K562 (cell line): ENCODE results near the gene DNASE1L1. TPM values are rescaled to one million over a fixed set of nuclear protein-coding genes. Genes with fewer than 3 reads are reported as not detected.

Experiments used
- CBFA2T3 ChIP-seq: fragments of 450-650 bp; IDR thresholded peaks from 2 replicates; pipeline ENCODE4 v1.6.1; 2017
- FOXJ2 ChIP-seq: fragments of 200-800 bp; sonication (Bioruptor generic); IDR thresholded peaks from 2 replicates; pipeline ENCODE4 v1.6.1; 2016; ENCODE audit warnings: missing genetic modification characterization, missing compliant biosample characterization
- MAZ ChIP-seq, 2 experiments: fragments of 450-650 bp in 1 of 2; sonication (generic) in 1 of 2; formaldehyde crosslinking; IDR thresholded peaks in 1 of 2; conservative IDR thresholded peaks in 1 of 2; 2 replicates each; pipeline versions ENCODE4 v1.4.0 to v1.5.0; 2020; ENCODE audit warnings: mild to moderate bottlenecking in 1 of 2, missing genetic modification reagents in 1 of 2
- NRF1 ChIP-seq, 2 experiments: fragments of 450-650 bp; IDR thresholded peaks in 1 of 2; conservative IDR thresholded peaks in 1 of 2; 2 replicates each; pipeline ENCODE4 v1.6.1; 2014; ENCODE audit warnings: mild to moderate bottlenecking in 2 of 2
- OTX1 ChIP-seq: fragments of 450-650 bp; formaldehyde crosslinking; IDR thresholded peaks from 2 replicates; pipeline ENCODE4 v1.4.0; 2022; ENCODE audit warnings: mild to moderate bottlenecking
- SRF ChIP-seq, 2 experiments: fragments of 250-450, 450-650 bp in 1 of 2; sonication (Bioruptor Pico) in 1 of 2; sonication (generic) in 1 of 2; formaldehyde crosslinking; IDR thresholded peaks; 2 replicates each; pipeline versions ENCODE4 v1.5.0 to v1.5.1; 2020 to 2022; ENCODE audit warnings: mild to moderate bottlenecking in 1 of 2, missing genetic modification reagents in 1 of 2
- ZNF175 ChIP-seq: fragments of 200-800 bp; sonication (Bioruptor generic); IDR thresholded peaks from 2 replicates; pipeline ENCODE4 v1.6.1; 2016; ENCODE audit warnings: low read depth, mild to moderate bottlenecking, missing genetic modification characterization, missing compliant biosample characterization
- ZNF263 ChIP-seq: sonication (generic); formaldehyde crosslinking; IDR thresholded peaks from 2 replicates; pipeline ENCODE4 v1.8.0; 2022; ENCODE audit warnings: mild to moderate bottlenecking, missing genetic modification reagents, borderline replicate concordance
- ZNF699 ChIP-seq: fragments of 250-450 bp; sonication (Bioruptor Pico); IDR thresholded peaks from 2 replicates; pipeline ENCODE4 v1.8.0; 2021; ENCODE audit warnings: mild to moderate bottlenecking, moderate library complexity; ENCODE audit not compliant: insufficient replicate concordance
- ZNF785 ChIP-seq: fragments of 250-450 bp; sonication (Bioruptor Pico); IDR thresholded peaks from 2 replicates; pipeline ENCODE4 v1.4.0; 2020; ENCODE audit warnings: mild to moderate bottlenecking
- polyA plus RNA-seq, 8 experiments: library from polyadenylated mRNA; depleted of rRNA in 4 of 8; stranded (reverse) in 5 of 8; unstranded in 3 of 8; fragments of >200 nt; fragmentation: Nextera tagmentation in 2 of 8; fragmentation: Illumina TruSeq in 1 of 8; extraction: Ambion mirVana in 2 of 8; extraction: Trizol in 1 of 8; gene quantifications; 2 replicates each; pipeline versions ENCODE4 v1.2.1 to v1.2.3, GENCODE V29; 2011 to 2014; ENCODE audit warnings: inconsistent platforms in 1 of 8, missing spikeins in 1 of 8
- total RNA-seq, 7 experiments: library from RNA; depleted of rRNA in 6 of 7; stranded (reverse); fragments of >200 nt in 6 of 7; fragmentation: Illumina TruSeq in 2 of 7; extraction: Trizol in 2 of 7; gene quantifications; 2 replicates each; pipeline versions ENCODE4 v1.2.1 to v1.2.3, GENCODE V29; 2011 to 2021; ENCODE audit warnings: low replicate concordance in 1 of 7
- TF ChIP-seq, protein P1 (sequence below): fragments of 200-800 bp; sonication (Bioruptor generic); IDR thresholded peaks from 2 replicates; pipeline ENCODE4 v1.6.1; 2016; ENCODE audit warnings: missing genetic modification characterization, missing compliant biosample characterization
- TF ChIP-seq, protein P2 (sequence below): sonication (generic); formaldehyde crosslinking; IDR thresholded peaks from 2 replicates; pipeline ENCODE4 v1.8.1; 2023; ENCODE audit warnings: mild to moderate bottlenecking, missing genetic modification reagents
- TF ChIP-seq, protein P3 (sequence below): fragments of 450-650 bp; IDR thresholded peaks from 2 replicates; pipeline ENCODE4 v1.6.1; 2016; ENCODE audit warnings: low read depth, mild to moderate bottlenecking, moderate library complexity
- TF ChIP-seq, protein P4 (sequence below), 2 experiments: fragments of 450-650 bp; conservative IDR thresholded peaks; 2 replicates each; pipeline ENCODE4 v1.6.1; 2017; ENCODE audit warnings: mild to moderate bottlenecking in 2 of 2, moderate library complexity in 2 of 2
- TF ChIP-seq, protein P5 (sequence below): fragments of 450-650 bp; IDR thresholded peaks from 2 replicates; pipeline ENCODE4 v1.6.1; 2014; ENCODE audit warnings: low read depth, mild to moderate bottlenecking, moderate library complexity, borderline replicate concordance
- TF ChIP-seq, protein P6 (sequence below): sonication (generic); formaldehyde crosslinking; IDR thresholded peaks from 2 replicates; pipeline ENCODE4 v1.9.0; 2022; ENCODE audit warnings: mild to moderate bottlenecking, missing genetic modification reagents

The DNASE1L1 gene
- total and polyA plus RNA-seq, 9 of the 15 experiments (the other 6 are each of a cell fraction or from before 2014, with no cell fraction given) = 0.73 to 12.6 (median 7.9) TPM

DNA sequence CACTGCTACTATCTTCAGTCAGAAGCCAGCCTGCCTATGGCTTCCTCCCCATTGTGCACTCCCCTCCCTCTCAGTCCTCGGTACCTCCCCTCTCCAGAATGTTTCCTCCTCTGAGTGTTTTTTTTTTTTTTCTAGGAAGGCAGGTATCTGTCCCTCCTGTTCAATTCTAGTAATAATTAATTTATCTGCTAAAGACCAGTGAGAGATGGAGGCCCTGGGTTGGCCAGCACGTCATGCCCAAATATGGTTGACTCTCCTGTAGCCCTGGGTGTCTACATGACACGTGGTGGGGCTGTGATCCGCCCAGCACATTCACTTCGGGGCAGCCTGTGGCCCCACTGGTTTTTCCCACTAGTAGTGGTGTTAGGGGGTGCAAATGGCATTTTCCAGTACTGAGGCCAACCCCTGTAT, 36.4 kb downstream of the DNASE1L1 start (continued):
- no peak for TF ChIP-seq MAZ (CRISPR knock-in tag; conservative IDR thresholded peaks at IDR 0.05 in 1 of 2, IDR thresholded peaks at IDR 0.05 in 1 of 2)
- TF ChIP-seq, protein P1, sequence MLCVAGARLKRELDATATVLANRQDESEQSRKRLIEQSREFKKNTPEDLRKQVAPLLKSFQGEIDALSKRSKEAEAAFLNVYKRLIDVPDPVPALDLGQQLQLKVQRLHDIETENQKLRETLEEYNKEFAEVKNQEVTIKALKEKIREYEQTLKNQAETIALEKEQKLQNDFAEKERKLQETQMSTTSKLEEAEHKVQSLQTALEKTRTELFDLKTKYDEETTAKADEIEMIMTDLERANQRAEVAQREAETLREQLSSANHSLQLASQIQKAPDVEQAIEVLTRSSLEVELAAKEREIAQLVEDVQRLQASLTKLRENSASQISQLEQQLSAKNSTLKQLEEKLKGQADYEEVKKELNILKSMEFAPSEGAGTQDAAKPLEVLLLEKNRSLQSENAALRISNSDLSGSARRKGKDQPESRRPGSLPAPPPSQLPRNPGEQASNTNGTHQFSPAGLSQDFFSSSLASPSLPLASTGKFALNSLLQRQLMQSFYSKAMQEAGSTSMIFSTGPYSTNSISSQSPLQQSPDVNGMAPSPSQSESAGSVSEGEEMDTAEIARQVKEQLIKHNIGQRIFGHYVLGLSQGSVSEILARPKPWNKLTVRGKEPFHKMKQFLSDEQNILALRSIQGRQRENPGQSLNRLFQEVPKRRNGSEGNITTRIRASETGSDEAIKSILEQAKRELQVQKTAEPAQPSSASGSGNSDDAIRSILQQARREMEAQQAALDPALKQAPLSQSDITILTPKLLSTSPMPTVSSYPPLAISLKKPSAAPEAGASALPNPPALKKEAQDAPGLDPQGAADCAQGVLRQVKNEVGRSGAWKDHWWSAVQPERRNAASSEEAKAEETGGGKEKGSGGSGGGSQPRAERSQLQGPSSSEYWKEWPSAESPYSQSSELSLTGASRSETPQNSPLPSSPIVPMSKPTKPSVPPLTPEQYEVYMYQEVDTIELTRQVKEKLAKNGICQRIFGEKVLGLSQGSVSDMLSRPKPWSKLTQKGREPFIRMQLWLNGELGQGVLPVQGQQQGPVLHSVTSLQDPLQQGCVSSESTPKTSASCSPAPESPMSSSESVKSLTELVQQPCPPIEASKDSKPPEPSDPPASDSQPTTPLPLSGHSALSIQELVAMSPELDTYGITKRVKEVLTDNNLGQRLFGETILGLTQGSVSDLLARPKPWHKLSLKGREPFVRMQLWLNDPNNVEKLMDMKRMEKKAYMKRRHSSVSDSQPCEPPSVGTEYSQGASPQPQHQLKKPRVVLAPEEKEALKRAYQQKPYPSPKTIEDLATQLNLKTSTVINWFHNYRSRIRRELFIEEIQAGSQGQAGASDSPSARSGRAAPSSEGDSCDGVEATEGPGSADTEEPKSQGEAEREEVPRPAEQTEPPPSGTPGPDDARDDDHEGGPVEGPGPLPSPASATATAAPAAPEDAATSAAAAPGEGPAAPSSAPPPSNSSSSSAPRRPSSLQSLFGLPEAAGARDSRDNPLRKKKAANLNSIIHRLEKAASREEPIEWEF (CRISPR knock-in tag) = no peak
- TF ChIP-seq, protein P2, sequence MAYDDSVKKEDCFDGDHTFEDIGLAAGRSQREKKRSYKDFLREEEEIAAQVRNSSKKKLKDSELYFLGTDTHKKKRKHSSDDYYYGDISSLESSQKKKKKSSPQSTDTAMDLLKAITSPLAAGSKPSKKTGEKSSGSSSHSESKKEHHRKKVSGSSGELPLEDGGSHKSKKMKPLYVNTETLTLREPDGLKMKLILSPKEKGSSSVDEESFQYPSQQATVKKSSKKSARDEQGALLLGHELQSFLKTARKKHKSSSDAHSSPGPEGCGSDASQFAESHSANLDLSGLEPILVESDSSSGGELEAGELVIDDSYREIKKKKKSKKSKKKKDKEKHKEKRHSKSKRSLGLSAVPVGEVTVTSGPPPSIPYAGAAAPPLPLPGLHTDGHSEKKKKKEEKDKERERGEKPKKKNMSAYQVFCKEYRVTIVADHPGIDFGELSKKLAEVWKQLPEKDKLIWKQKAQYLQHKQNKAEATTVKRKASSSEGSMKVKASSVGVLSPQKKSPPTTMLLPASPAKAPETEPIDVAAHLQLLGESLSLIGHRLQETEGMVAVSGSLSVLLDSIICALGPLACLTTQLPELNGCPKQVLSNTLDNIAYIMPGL (CRISPR knock-in tag) = no peak
- no peak for TF ChIP-seq NRF1 (conservative IDR thresholded peaks at IDR 0.05 in 1 of 2, IDR thresholded peaks at IDR 0.05 in 1 of 2)
- TF ChIP-seq, protein P3, sequence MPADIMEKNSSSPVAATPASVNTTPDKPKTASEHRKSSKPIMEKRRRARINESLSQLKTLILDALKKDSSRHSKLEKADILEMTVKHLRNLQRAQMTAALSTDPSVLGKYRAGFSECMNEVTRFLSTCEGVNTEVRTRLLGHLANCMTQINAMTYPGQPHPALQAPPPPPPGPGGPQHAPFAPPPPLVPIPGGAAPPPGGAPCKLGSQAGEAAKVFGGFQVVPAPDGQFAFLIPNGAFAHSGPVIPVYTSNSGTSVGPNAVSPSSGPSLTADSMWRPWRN = no peak
- no peak for TF ChIP-seq FOXJ2 (tag)
- no peak for TF ChIP-seq ZNF785 (CRISPR knock-in tag)
- TF ChIP-seq, protein P4, sequence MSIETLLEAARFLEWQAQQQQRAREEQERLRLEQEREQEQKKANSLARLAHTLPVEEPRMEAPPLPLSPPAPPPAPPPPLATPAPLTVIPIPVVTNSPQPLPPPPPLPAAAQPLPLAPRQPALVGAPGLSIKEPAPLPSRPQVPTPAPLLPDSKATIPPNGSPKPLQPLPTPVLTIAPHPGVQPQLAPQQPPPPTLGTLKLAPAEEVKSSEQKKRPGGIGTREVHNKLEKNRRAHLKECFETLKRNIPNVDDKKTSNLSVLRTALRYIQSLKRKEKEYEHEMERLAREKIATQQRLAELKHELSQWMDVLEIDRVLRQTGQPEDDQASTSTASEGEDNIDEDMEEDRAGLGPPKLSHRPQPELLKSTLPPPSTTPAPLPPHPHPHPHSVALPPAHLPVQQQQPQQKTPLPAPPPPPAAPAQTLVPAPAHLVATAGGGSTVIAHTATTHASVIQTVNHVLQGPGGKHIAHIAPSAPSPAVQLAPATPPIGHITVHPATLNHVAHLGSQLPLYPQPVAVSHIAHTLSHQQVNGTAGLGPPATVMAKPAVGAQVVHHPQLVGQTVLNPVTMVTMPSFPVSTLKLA (conservative IDR thresholded peaks at IDR 0.05) = 0 out of 4 replicates have a peak, but pooled peaks of 1 of the 2 experiments have one; percentile 19
- TF ChIP-seq ZNF263 (CRISPR knock-in tag) = no peak
- no peak for TF ChIP-seq ZNF175
- TF ChIP-seq, protein P5, sequence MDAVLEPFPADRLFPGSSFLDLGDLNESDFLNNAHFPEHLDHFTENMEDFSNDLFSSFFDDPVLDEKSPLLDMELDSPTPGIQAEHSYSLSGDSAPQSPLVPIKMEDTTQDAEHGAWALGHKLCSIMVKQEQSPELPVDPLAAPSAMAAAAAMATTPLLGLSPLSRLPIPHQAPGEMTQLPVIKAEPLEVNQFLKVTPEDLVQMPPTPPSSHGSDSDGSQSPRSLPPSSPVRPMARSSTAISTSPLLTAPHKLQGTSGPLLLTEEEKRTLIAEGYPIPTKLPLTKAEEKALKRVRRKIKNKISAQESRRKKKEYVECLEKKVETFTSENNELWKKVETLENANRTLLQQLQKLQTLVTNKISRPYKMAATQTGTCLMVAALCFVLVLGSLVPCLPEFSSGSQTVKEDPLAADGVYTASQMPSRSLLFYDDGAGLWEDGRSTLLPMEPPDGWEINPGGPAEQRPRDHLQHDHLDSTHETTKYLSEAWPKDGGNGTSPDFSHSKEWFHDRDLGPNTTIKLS = no peak
- TF ChIP-seq, protein P6, sequence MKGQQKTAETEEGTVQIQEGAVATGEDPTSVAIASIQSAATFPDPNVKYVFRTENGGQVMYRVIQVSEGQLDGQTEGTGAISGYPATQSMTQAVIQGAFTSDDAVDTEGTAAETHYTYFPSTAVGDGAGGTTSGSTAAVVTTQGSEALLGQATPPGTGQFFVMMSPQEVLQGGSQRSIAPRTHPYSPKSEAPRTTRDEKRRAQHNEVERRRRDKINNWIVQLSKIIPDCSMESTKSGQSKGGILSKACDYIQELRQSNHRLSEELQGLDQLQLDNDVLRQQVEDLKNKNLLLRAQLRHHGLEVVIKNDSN = peak; percentile 68
- peak in 1 of 2 experiments; percentile 91; a peak in 2 of 4 replicates for TF ChIP-seq SRF (CRISPR knock-in tag; IDR thresholded peaks at IDR 0.05)
- no peak for TF ChIP-seq ZNF699 (CRISPR knock-in tag)
- no peak for TF ChIP-seq CBFA2T3
- TF ChIP-seq OTX1 (CRISPR knock-in tag) = no peak
